A549 treated with CORT108297 at 1 μM for 4 hours (cell line): ENCODE results near the gene AMY2B. TPM values are rescaled to one million over a fixed set of nuclear protein-coding genes. Genes with fewer than 3 reads are reported as not detected.

ENCODE experiments used
- total RNA-seq: library from RNA; stranded (reverse); fragments of 200-300 nt; extraction: Qiagen RNA extraction; gene quantifications from 5 replicates; pipeline ENCODE4 v1.2.3, GENCODE V29; 2022

Gene AMY2B
- 0.39 to 0.71 TPM (median 0.55 TPM) in 5 replicates for total RNA-seq

GRCh38 chr1:103571289-103571688 lies at the start of gene AMY2B:
TSS of gene AMY2B (plus strand) at chr1:103571589. CDS start at chr1:103571603, 14 bp downstream.

DNA sequence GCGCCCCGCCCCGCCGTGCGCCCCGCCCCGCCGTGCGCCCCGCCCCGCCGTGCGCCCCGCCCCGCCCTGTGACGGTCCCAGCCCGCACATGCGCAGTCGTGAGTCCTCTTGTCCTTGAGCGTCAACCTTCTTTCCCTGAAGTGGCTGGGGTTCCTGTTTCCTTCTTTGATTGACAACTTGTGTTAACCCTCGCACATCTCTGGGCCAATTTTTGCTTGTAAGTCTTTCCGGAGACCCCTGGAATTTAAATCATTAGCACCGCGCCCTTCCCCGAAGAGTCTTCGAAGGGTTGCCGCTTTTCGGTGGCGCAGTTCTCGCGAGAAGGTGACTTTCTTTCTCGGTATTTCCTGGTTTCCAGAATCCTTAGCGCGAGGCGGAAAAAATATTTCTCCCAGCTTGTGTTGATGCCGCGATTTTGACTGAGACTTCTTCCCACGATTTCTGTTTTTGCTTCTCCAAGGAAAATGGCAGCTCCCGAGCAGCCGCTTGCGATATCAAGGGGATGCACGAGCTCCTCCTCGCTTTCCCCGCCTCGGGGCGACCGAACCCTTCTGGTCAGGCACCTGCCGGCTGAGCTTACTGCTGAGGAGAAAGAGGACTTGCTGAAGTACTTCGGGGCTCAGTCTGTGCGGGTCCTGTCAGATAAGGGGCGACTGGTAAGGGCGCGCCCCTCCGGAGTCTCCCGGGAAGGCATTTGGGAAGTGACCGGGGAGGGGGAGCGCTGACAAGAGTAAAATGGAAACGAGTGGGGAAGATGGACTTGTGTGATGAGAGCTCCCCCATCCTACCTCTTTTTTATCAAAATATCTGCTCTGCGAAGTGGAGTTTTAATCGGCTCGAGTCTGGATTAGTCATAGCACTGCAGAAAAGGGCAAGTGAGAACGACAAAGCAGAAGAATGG lies 45.5 kb upstream of the AMY2B start, which contains the start of gene RNPC3:
Gene RNPC3, plus strand, starts transcription at position 93 of the 901 bp plus-strand sequence. Its CDS starts 372 bp downstream, at position 465.

DNA sequence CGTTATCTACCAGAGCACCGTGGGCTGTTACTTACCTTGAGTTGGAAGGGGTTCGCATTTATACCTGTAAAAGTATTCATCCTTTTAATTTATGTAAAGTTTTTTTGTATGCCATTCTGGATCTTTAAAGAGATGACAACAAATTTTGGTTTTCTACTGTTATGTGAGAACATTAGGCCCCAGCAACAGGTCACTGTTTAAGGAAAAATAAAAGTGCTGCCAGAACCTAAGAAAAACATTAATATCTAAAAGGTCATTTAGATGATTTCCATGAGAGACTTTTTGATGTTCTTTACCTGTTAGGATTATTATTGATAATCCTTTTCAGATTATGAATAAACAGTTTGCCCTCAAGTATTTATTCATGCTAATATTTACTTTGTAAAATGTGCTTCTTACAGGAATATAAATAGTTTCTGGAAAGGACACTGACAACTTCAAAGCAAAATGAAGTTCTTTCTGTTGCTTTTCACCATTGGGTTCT lies 45.6 kb downstream of the AMY2B start, which contains the start of gene AMY2A:
Gene AMY2A, plus strand, starts transcription at position 434 of the 484 bp plus-strand sequence. Its CDS starts 14 bp downstream, at position 448.

Other genes starting within 250 kb of the AMY2B start
- gene RNPC3, start 45.9 kb upstream of the AMY2B start, total RNA-seq = 5.6 to 7.7 TPM (median 6.3 TPM) in 5 replicates
- not detected in 5 replicates for gene AMY2A, start 45.8 kb downstream of the AMY2B start, total RNA-seq
- not detected in 5 replicates for gene AMY1A, start 84.2 kb downstream of the AMY2B start, total RNA-seq
- gene AMY1B, start 124.6 kb downstream of the AMY2B start, total RNA-seq = not detected in 5 replicates
- gene AMY1C, start 178.3 kb downstream of the AMY2B start, total RNA-seq = not detected in 5 replicates